BLaER1 treated with 17β-estradiol and CSF1 and Interleukin-3, amounts not matched to agents 10 nM and 100 nM (cell line): ENCODE results near the gene IFNL2.

ENCODE experiments used
- H3K27ac ChIP-seq, 11 experiments: shearing (Covaris generic); formaldehyde crosslinking; 2 replicates each; pipeline ENCODE4 v1.8.1; 2022
- H3K27me3 ChIP-seq, 11 experiments: shearing (Covaris generic); formaldehyde crosslinking; 2 replicates each; pipeline ENCODE4 v1.8.1; 2022
- H3K36me3 ChIP-seq, 11 experiments: shearing (Covaris generic); formaldehyde crosslinking; 2 replicates each; pipeline ENCODE4 v1.8.1; 2022
- H3K4me1 ChIP-seq, 10 experiments: shearing (Covaris generic); formaldehyde crosslinking; 2 replicates each; pipeline ENCODE4 v1.8.1; 2022
- H3K4me2 ChIP-seq, 11 experiments: shearing (Covaris generic); formaldehyde crosslinking; 2 replicates each; pipeline ENCODE4 v1.8.1; 2022
- H3K4me3 ChIP-seq, 10 experiments: shearing (Covaris generic); formaldehyde crosslinking; 2 replicates each; pipeline ENCODE4 v1.8.1; 2022
- H3K9ac ChIP-seq, 11 experiments: shearing (Covaris generic); formaldehyde crosslinking; 2 replicates each; pipeline ENCODE4 v1.8.1; 2022
- H3K9me3 ChIP-seq, 11 experiments: shearing (Covaris generic); formaldehyde crosslinking; replicated peaks in 1 of 11; 2 replicates each; pipeline ENCODE4 v1.8.1; 2022
- H4K20me1 ChIP-seq, 11 experiments: shearing (Covaris generic); formaldehyde crosslinking; 2 replicates each; pipeline ENCODE4 v1.8.1; 2022
- Cebpa-rat ChIP-seq, 11 experiments: shearing (Covaris generic); IDR thresholded peaks; 2 replicates each; pipeline ENCODE4 v1.8.1; 2022

IFNL2 gene

DNA sequence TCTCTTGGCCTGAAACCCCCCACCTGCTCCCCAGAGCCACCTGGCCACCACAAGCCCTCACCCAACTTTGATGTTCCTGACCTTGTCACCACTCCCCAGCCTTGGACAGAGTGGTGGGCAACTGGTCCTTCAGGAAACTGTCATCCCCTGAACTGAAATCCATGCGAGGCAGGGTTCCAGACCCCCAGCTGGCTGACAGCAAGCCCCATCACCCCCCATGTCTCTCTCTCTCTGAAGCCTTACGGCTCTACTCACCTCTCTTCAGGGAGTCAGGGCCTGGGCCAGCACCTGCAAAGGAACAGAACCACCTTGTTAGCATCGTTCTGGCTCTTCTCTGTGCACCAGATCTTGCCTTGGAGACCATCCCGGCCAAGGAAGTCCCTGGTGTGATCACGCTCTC, 49.9 kb downstream of the IFNL2 start:
- no peak for TF ChIP-seq Cebpa-rat (IDR thresholded peaks at IDR 0.05)
- Histone ChIP-seq H4K20me1 (peaks cover 0 to 38% (median 12%) of the 10 kb centered on the region in 11 experiments; a peak in 11 of 22 replicates), H3K27me3 (no peaks in the 10 kb centered on the region), H3K4me2 (no peak overlapping the region), H3K4me1 (peaks cover 10 to 37% (median 27%) of the 10 kb centered on the region in 10 experiments; a peak in 19 of 20 replicates), H3K4me3 (no peak overlapping the region), H3K9me3 (no peaks in the 10 kb centered on the region), H3K9ac (no peak overlapping the region), H3K27ac (no peak overlapping the region), H3K36me3 (peaks cover 21 to 50% (median 39%) of the 10 kb centered on the region in 11 experiments)

DNA sequence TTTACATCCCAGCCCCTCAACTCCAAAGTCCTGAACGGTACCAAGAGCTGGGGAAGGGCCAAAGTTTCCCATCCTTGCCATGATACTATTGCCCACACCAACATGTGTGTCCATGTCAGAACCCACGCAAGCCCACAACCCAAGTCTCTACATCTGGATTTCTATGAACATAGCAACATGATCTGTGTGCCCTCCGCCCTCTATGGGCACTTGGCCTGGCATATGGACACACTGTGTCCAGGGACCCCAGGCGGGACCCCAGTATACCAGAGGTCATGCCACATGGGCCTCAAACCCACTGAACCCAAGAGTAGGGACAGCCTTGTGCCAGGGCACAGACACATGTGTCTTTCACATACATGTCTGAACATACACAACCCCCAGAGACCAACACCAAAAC, 50.5 kb downstream of the IFNL2 start:
- H3K27me3 ChIP-seq: no peaks in the 10 kb centered on the region
- no peak for TF ChIP-seq Cebpa-rat (IDR thresholded peaks at IDR 0.05)
- H4K20me1 ChIP-seq: peaks cover 0 to 42% (median 12%) of the 10 kb centered on the region in 11 experiments; a peak in 11 of 22 replicates
- H3K9ac ChIP-seq: no peak overlapping the region; a peak in 1 of 22 replicates
- peaks cover 10 to 42% (median 28%) of the 10 kb centered on the region in 10 experiments; a peak in 19 of 20 replicates for H3K4me1 ChIP-seq
- H3K9me3 ChIP-seq: no peaks in the 10 kb centered on the region
- peak overlapping the region in 9 of 11 experiments; percentile 87 to 100 (median 99); a peak in 12 of 22 replicates for H3K4me2 ChIP-seq
- H3K27ac ChIP-seq: no peak overlapping the region
- no peak overlapping the region for H3K4me3 ChIP-seq
- peaks cover 15 to 44% (median 32%) of the 10 kb centered on the region in 11 experiments for H3K36me3 ChIP-seq

DNA sequence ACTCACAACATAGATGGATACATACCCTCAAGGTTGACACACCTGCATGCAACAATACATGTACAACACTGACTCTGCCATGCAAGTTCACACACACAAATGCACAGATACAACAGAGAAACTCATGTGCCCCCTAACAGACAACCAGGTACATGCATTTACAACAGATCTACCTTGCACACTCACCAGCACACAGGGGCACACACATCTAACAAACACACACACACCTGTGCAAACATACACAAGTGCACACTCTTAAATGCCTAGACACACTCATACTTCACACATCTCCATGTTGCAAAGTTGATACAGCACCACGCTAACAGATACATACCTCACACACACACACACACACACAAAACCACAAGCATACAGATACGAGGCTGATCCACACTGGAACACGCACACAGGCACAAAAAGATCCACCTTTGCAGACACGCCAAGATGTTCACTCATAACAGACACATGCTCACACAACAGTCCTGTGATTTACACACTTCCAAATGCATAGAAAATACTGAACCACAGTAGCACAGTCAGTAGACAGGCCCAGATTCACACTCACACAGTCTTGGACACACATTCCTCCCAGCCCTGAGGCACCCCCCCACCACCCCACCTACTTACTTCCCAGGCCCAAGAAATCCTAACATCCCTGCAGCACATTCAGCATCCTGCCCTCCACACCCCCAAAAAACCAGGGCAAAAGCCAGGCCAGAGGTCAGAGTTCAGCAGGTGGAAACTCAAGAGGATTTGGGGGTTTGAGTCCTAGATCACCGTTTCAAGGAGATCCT, 51.1 kb downstream of the IFNL2 start:
- Histone ChIP-seq H3K9ac (peak overlapping the region in 10 of 11 experiments; percentile 70 to 86 (median 80); a peak in 17 of 22 replicates), H3K36me3 (peaks cover 9 to 38% (median 26%) of the 10 kb centered on the region in 11 experiments), H3K4me2 (peak overlapping the region; percentile 87 to 100 (median 99); a peak in 21 of 22 replicates), H3K27me3 (no peaks in the 10 kb centered on the region), H3K9me3 (no peaks in the 10 kb centered on the region), H3K27ac (no peak overlapping the region), H3K4me1 (peaks cover 10 to 42% (median 28%) of the 10 kb centered on the region in 10 experiments; a peak in 19 of 20 replicates), H4K20me1 (peaks cover 0 to 45% (median 16%) of the 10 kb centered on the region in 11 experiments; a peak in 12 of 22 replicates), H3K4me3 (peak overlapping the region; percentile 65 to 91 (median 76); a peak in 19 of 20 replicates)
- no peak for TF ChIP-seq Cebpa-rat (IDR thresholded peaks at IDR 0.05)
